ENCODE data around the gene FAM241B.

The FAM241B gene

GRCh38 chr10:69668721-69669120 lies 38.7 kb downstream of the FAM241B start:
- DNase-seq, result no peak

GRCh38 chr10:69669409-69669808 lies 39.4 kb downstream of the FAM241B start:
- DNase-seq, result no peak

- no peak for DNase-seq
Observed at GRCh38 chr10:69673521-69673920, 43.5 kb downstream of the FAM241B start.

- DNase-seq, result no peak
Observed at GRCh38 chr10:69674786-69675185, 44.7 kb downstream of the FAM241B start.

GRCh38 chr10:69676301-69676700 lies 46.3 kb downstream of the FAM241B start:
- no peak for DNase-seq

GRCh38 chr10:69677985-69678654 lies 48.1 kb downstream of the FAM241B start:
- DNase-seq, result no peak

GRCh38 chr10:69679736-69680135 lies 49.7 kb downstream of the FAM241B start:
- no peak for DNase-seq

- DNase-seq, result no peak
Observed at GRCh38 chr10:69680610-69681009, 50.6 kb downstream of the FAM241B start.

GRCh38 chr10:69681436-69681835 lies 51.4 kb downstream of the FAM241B start:
- DNase-seq, result no peak

- no peak for DNase-seq
Observed at GRCh38 chr10:69682955-69683474, 53.0 kb downstream of the FAM241B start.
